ENCODE results near the gene RAB40B. TPM values are rescaled to one million over a fixed set of nuclear protein-coding genes. Genes with fewer than 3 reads are reported as not detected.

The RAB40B gene
- total and polyA plus RNA-seq, 4 donors: 2.9 to 12.1 (median 10.5) TPM

- Histone ChIP-seq H3K4me1 (ENCODE audit: control insufficient read depth in 4 of 4, insufficient read depth in 4 of 4, low read length in 3 of 4) (peaks cover 2 to 20% (median 14%) of the 10 kb centered on the region in 4 donors), H3K9ac (ENCODE audit: low read depth in 1 of 2, low read length in 2 of 2) (no peak overlapping the region), H3K27ac (ENCODE audit: low read depth in 1 of 2, low read length in 2 of 2) (no peak overlapping the region), H3K4me3 (ENCODE audit: low read depth in 1 of 3, low read length in 3 of 3) (no peak overlapping the region), H3K9me3 (ENCODE audit: control insufficient read depth in 4 of 4, low read length in 3 of 4) (no peaks in the 10 kb centered on the region), H3K27me3 (ENCODE audit: control insufficient read depth in 4 of 4, insufficient read depth in 4 of 4, low read length in 3 of 4) (no peaks in the 10 kb centered on the region), H3K36me3 (ENCODE audit: control insufficient read depth in 4 of 4, insufficient read depth in 3 of 4, low read depth in 1 of 4, low read length in 3 of 4) (no peaks in the 10 kb centered on the region)
- 95% methylated on average over 35 of the region's 35 CpGs for WGBS
- no peak for DNase-seq (ENCODE audit: low spot score)
- TF ChIP-seq TAF1 (conservative IDR thresholded peaks at IDR 0.05) (no peak), HNF4A (conservative IDR thresholded peaks at IDR 0.05) (no peak), CTCF (IDR thresholded peaks at IDR 0.05; ENCODE audit: low read depth, low read length, missing input control) (no peak), FOXA2 (IDR thresholded peaks at IDR 0.05) (no peak), JUND (IDR thresholded peaks at IDR 0.05) (no peak), FOXA1 (IDR thresholded peaks at IDR 0.05) (no peak), RXRA (IDR thresholded peaks at IDR 0.05) (no peak), NR2F2 (IDR thresholded peaks at IDR 0.05) (no peak), REST (IDR thresholded peaks at IDR 0.05) (no peak), YY1 (IDR thresholded peaks at IDR 0.05) (no peak), SP1 (IDR thresholded peaks at IDR 0.05) (no peak), EGR1 (IDR thresholded peaks at IDR 0.05; ENCODE audit: low read depth in 2 of 2) (no peak), HNF4G (IDR thresholded peaks at IDR 0.05) (no peak), GABPA (IDR thresholded peaks at IDR 0.05 in 1 of 2, conservative IDR thresholded peaks at IDR 0.05 in 1 of 2) (no peak)
- TF ChIP-seq, protein P1, sequence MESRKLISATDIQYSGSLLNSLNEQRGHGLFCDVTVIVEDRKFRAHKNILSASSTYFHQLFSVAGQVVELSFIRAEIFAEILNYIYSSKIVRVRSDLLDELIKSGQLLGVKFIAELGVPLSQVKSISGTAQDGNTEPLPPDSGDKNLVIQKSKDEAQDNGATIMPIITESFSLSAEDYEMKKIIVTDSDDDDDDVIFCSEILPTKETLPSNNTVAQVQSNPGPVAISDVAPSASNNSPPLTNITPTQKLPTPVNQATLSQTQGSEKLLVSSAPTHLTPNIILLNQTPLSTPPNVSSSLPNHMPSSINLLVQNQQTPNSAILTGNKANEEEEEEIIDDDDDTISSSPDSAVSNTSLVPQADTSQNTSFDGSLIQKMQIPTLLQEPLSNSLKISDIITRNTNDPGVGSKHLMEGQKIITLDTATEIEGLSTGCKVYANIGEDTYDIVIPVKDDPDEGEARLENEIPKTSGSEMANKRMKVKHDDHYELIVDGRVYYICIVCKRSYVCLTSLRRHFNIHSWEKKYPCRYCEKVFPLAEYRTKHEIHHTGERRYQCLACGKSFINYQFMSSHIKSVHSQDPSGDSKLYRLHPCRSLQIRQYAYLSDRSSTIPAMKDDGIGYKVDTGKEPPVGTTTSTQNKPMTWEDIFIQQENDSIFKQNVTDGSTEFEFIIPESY (IDR thresholded peaks at IDR 0.05): no peak
- TF ChIP-seq, protein P2, sequence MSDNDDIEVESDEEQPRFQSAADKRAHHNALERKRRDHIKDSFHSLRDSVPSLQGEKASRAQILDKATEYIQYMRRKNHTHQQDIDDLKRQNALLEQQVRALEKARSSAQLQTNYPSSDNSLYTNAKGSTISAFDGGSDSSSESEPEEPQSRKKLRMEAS (IDR thresholded peaks at IDR 0.05): no peak
- TF ChIP-seq, protein P3, sequence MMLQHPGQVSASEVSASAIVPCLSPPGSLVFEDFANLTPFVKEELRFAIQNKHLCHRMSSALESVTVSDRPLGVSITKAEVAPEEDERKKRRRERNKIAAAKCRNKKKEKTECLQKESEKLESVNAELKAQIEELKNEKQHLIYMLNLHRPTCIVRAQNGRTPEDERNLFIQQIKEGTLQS (IDR thresholded peaks at IDR 0.05): no peak
Measured at GRCh38 chr17:82713071-82713723, 14.7 kb upstream of the RAB40B start.

All from liver (tissue), 9 donors.